GM18519 (cell line): ENCODE measurements around the gene CTDP1.
"Not testable (repeated sequence)": the region's sequence is repeated elsewhere in the genome, so short reads cannot be mapped to it uniquely, and the experiment has no call there.

Experiments
- ATAC-seq: cut with Tn5 transposase; IDR thresholded peaks from one replicate; pipeline ENCODE4 v1.9.1; 2021; ENCODE audit warnings: mild to moderate bottlenecking, moderate library complexity; ENCODE audit not compliant: unreplicated experiment, low FRiP score

CTDP1 gene

GRCh38 chr18:79736846-79737245 is 57.2 kb downstream of the CTDP1 start:
- no peak for ATAC-seq

DNA sequence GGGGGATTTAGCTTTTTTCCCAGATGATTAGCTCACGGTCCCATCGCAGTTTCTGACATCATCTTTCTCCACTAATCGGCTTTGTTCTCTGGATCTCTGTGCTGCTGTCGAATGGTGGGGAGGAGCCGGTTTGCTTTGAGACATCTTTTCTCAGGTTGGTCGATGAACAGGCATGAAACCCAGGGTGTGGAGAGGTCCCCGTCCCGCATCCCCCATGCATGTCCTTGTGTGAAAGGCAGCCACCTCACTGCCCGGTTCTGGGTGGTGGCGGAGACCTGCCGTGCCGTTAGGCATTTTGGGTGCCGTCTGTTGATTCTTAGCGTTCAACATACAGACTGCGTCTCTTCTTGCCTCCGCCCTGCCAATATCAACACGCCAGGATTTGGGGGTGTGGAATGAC is 57.8 kb downstream of the CTDP1 start:
- no peak for ATAC-seq

DNA sequence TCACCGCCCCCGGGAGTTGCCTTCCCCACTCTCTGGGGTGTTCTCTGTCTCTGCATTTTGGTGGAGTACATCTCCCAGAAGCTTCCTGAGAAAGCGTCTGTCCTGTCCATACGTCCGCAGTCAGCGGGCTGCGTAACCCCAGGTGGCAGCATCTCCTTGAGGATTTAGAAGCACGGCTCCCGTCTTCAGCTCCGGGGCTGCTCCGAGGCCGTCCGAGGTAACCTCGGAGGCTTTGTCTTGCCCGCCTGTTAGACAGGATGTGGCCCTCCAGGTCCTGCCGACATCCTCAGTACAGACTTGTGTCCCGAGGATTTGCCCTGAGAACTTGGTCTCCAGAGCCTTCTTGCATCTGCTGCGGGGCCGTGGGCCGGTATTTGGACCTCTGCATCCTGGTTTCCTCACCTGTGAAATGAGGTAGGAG is 58.4 kb downstream of the CTDP1 start:
- ATAC-seq, result no peak

DNA sequence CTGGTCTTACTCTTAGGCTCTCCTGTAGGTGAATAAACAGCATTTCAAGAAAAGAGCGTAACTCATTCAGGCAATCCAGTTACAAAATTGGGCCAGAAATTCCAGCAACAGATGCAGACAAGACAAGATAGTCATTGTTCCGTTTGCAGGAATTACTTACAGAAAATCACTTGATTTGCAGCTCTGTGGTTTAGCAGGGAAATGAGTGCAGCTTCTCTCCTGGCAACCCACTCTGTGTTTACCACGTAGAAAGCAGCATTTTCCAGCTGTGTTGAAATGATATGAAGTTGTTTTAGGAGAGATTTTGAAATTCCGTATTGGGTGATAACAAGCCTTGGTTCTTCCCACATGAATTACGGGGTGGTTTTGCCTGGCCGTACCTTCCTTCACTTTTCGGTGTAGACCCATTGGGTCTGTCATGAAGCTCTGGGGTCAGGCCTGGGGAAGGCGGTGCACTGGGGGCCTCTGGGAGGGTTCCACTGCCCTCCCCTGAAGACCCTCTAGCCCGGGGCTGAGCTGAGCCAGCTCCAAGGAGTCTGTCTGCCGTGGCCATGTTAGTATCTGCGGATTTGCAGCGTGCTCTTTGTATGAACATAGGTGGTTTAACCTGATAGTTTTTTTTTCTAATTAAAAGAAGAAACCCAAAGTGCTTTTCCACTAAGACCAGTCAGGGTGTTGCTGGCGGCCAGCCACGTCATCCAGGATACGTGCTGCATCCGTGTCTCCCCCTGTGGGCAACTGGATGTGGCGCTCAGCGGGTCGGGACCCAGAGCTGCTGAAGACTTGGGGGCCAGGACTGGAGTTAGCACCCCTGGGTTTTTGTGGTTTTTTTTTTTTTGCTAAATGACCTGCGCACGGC is 59.2 kb downstream of the CTDP1 start:
- ATAC-seq, result no peak

GRCh38 chr18:79739440-79739778 is 59.8 kb downstream of the CTDP1 start:
- no peak for ATAC-seq

DNA sequence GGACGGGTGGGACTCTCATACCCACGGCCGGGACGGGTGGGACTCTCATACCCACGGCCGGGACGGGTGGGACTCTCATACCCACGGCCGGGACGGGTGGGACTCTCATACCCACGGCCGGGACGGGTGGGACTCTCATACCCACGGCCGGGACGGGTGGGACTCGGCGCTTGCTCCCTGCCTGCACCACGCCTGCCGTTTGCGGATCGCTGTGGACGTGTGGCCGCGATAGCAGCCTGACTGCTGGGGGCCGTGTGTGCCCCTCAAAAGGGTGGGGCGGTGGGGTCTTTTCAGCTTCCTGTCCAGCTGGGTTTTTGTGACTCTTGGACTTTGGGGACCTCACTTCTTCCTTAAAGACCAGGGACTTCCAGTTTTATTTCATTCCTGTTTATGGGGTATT is 60.4 kb downstream of the CTDP1 start:
- ATAC-seq, result not testable (repeated sequence)

DNA sequence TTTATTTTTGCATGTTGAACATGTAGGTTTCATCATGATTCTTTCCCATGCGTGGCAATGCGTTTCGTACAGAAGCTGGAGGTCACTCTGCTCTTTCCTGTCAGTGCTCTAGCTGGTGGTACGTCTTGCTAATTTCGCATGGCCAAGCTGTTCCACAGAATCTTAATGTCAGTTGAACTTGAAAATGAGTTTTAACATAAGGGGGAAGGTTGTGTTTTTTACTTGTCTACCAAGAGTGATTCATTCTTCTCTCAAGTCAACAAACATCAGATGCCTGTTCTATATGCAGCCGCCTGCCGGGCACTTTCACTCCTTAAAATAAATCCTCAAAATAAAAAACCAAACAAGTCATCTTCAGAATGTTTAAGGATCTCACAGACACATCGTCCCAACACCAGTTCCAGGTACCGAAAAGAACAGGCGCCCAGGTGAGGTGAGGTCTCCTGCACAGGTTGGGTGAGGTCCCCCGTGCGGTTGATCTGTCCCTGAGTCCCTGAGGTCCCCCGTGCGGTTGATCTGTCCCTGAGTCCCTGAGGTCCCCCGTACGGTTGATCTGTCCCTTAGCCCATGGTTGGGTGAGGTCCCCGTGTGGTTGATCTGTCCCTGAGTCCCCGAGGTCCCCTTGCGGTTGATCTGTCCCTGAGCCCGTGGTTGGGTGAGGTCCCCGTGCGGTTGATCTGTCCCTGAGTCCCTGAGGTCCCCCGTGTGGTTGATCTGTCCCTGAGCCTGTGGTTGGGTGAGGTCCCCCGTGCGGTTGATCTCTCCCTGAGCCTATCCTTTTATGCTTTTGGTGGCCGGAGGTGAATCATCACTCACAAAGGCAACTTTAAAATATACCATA is 61.1 kb downstream of the CTDP1 start:
- no peak for ATAC-seq

DNA sequence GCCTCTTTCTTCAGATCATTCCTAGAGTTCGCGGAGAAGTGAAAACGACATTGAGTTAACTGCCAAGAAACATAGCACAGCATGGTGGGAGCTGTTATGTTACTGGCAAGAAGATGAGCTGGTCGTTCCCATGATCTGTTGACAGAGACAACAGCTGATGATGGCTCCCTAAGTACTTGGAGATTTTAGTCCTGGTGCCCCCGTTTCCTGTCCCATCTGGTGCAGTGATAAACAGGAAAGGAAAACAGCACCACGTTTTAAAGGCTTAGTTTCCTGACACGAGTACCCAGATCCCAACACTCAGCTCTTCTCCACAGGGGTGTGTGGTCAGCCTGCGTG is 61.7 kb downstream of the CTDP1 start:
- ATAC-seq, result no peak

DNA sequence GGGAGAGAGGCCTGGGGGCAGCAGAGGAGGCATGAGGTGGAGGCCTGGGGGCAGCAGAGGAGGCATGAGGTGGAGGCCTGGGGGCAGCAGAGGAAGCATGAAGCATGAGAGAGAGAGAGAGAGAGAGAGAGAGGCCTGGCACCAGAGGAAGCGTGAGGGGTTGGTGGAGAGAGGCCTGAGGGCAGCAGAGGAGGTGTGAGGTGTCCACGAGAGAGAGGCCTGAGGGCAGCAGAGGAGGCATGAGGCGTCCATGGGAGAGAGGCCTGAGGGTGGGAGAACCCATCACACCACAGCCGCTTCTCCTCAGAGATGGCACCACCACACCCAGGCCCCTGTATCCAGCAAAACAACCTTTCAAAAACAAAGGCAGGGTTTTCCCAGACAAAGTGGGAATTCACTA is 62.5 kb downstream of the CTDP1 start:
- no peak for ATAC-seq

GRCh38 chr18:79744625-79745024 is 65.0 kb downstream of the CTDP1 start:
- ATAC-seq, result no peak

DNA sequence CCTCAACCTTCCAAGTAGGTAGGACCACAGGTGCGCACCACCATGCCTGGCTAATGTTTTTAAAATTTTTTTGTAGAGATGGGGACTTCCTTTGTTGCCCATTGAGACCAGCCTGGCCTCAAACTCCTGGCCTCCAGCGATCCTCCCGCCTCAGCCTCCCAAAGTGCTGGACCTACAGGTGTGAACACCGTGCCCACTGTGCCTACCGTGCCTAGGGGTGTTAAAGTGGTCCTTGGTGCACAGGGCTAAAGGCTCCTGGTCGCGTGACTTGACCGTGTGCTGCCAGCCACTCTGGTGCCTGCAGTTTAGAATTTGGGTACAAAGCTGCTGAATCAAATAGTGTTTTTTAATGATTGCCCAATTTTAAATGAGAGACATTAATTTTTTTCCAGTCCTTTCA is 67.1 kb downstream of the CTDP1 start:
- ATAC-seq, result no peak

DNA sequence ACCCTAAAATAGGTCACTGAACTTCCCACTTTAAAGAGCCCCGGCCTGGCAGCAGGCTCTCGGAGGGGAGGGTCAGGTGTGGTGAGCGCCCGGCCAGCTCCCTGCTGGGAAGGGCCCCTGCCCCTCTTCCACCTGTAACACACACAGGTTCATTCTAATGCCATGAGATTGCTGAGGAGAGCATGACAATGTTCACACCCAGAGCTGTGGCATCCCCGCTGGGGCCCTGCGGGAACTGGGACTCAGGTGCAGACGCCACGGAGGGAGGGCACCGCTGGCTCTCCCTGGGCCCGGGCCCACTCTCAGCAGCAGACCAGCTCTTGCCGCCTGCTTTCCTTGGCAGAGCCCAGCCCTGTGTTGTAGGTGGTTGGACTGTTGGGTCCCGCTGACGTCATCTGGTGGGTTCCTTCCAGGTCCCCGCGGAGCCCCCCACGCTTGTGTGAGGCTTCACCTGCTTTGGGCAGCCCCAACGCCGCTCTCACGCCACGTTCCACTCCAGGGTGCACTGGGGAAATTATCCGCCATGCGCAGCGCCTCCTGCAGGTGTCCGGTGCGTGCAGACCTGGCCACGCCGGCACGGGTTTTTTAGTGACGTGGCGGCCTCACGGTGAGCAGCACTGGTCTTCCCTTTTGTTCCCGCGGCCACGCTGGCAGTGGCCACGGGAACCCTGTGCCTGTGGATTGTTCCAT is 67.7 kb downstream of the CTDP1 start:
- ATAC-seq, result no peak

DNA sequence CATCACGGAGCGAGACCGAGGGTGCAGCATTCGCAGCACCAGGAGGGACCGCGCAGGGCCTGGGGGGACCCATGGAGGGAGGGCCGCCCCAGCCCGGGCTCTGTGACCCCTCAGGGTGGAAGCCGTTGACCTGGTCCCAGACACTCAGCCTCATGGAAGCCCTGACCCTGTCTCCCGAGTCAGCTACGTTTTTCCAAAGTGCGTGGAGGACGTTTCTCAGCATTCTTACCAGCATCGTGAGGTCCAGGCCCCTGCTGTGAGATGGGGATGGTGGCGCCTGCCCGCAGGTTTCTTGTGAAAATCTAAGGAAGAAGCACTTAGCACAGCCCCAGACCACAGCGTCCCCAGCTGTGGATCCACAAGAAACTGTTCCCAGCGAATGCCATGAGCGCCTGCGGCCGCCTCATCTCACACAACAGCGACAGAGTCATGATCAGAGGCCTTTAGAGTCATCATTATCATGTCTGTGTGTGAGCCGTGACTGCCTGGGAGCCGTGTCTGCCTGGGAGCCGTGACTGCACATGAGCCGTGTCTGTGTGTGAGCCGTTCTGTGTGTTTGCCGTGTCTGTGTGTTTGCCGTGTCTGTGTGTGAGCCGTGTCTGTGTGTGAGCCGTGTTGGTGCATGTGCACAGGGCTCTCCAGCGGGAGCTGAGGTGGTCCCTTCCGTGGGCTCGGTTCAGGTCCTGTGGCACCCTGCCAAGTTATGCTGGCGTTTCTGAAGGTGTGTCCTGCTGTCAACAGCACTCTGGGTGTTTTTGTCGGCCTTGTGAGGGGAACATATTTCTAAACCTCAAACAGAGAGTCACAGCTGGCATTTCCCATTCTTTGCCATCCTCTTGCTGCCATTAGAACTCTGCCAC is 68.9 kb downstream of the CTDP1 start:
- ATAC-seq, result no peak

GRCh38 chr18:79749251-79750191 is 69.9 kb downstream of the CTDP1 start:
- ATAC-seq, result no peak

- ATAC-seq, result no peak
Observed at GRCh38 chr18:79750980-79751571, 71.5 kb downstream of the CTDP1 start.

- ATAC-seq, result not testable (repeated sequence)
Observed at GRCh38 chr18:79751918-79752578, 72.4 kb downstream of the CTDP1 start.

- ATAC-seq, result not testable (repeated sequence)
Observed at GRCh38 chr18:79752946-79753345, 73.3 kb downstream of the CTDP1 start.

- no peak for ATAC-seq
Observed at GRCh38 chr18:79753391-79753851, 73.8 kb downstream of the CTDP1 start.
